WERI-Rb-1 (cell line): ENCODE measurements around the gene KCNMA1.
A peak's percentile ranks its signal among the peaks of the same experiment; 100 is the strongest.

Source experiments
- DNase-seq: peaks from one replicate; pipeline ENCODE4 v3.0.0-alpha.2; 2020
- H3K27ac ChIP-seq: fragments of 250-450 bp; sonication (Bioruptor Pico); 2 replicates; pipeline ENCODE4 v1.5.1; 2020; ENCODE audit warnings: mild to moderate bottlenecking, moderate library complexity
- H3K27me3 ChIP-seq: fragments of 250-450 bp; sonication (Bioruptor Pico); 2 replicates; pipeline ENCODE4 v1.5.1; 2021; ENCODE audit warnings: mild to moderate bottlenecking, low read depth, moderate library complexity; ENCODE audit not compliant: insufficient read depth, severe bottlenecking
- H3K36me3 ChIP-seq: fragments of 250-450 bp; sonication (Bioruptor Pico); 2 replicates; pipeline ENCODE4 v1.5.1; 2020; ENCODE audit warnings: mild to moderate bottlenecking, moderate library complexity
- H3K4me3 ChIP-seq: 2 replicates; pipeline ENCODE4 v1.5.1; 2011; ENCODE audit warnings: low read depth, mild to moderate bottlenecking, control low read depth, low read length
- H3K9me3 ChIP-seq: fragments of 250-450 bp; sonication (Bioruptor Pico); 2 replicates; pipeline ENCODE4 v1.5.1; 2021; ENCODE audit warnings: mild to moderate bottlenecking, moderate library complexity; ENCODE audit not compliant: severe bottlenecking
- CTCF ChIP-seq: IDR thresholded peaks from 2 replicates; pipeline ENCODE4 v1.5.1; 2011; ENCODE audit warnings: low read depth, mild to moderate bottlenecking, control low read depth, inconsistent platforms, low read length

Gene KCNMA1

GRCh38 chr10:77355844-77356243 is 281.8 kb downstream of the KCNMA1 start:
- TF ChIP-seq CTCF, result no peak
- H3K27me3 ChIP-seq, result no peaks in the 10 kb centered on the region
- no peaks in the 10 kb centered on the region for H3K36me3 ChIP-seq
- H3K9me3 ChIP-seq, result no peaks in the 10 kb centered on the region
- H3K4me3 ChIP-seq, result no peak overlapping the region
- DNase-seq, result no peak
- H3K27ac ChIP-seq, result no peak overlapping the region

- Histone ChIP-seq H3K27ac (no peak overlapping the region), H3K9me3 (no peaks in the 10 kb centered on the region), H3K27me3 (no peaks in the 10 kb centered on the region), H3K4me3 (no peak overlapping the region), H3K36me3 (no peaks in the 10 kb centered on the region)
- TF ChIP-seq CTCF, result no peak
- peak; percentile 50 for DNase-seq
These were observed 286.2 kb downstream of the KCNMA1 start for GRCh38 chr10:77351386-77351785.

- H3K27ac ChIP-seq, result no peak overlapping the region
- peak; percentile 21 for DNase-seq
These were observed 286.9 kb downstream of the KCNMA1 start for GRCh38 chr10:77350711-77351119.

GRCh38 chr10:77350134-77350533 is 287.5 kb downstream of the KCNMA1 start:
- no peaks in the 10 kb centered on the region for H3K27me3 ChIP-seq
- no peaks in the 10 kb centered on the region for H3K36me3 ChIP-seq
- DNase-seq, result no peak
- no peak overlapping the region for H3K27ac ChIP-seq
- no peak for TF ChIP-seq CTCF
- H3K9me3 ChIP-seq, result no peaks in the 10 kb centered on the region
- H3K4me3 ChIP-seq, result no peak overlapping the region

More at GRCh38 chr10:77350711-77351119, 286.9 kb downstream of the KCNMA1 start:
- Histone ChIP-seq H3K27me3 (no peaks in the 10 kb centered on the region), H3K4me3 (no peak overlapping the region), H3K36me3 (no peaks in the 10 kb centered on the region), H3K9me3 (no peaks in the 10 kb centered on the region)
- TF ChIP-seq CTCF, result no peak

- Histone ChIP-seq H3K27ac (no peak overlapping the region), H3K9me3 (no peaks in the 10 kb centered on the region), H3K27me3 (no peaks in the 10 kb centered on the region), H3K4me3 (no peak overlapping the region), H3K36me3 (no peaks in the 10 kb centered on the region)
- TF ChIP-seq CTCF, result no peak
- DNase-seq, result no peak
These were observed 288.4 kb downstream of the KCNMA1 start for GRCh38 chr10:77349226-77349625.

GRCh38 chr10:77348751-77349150 is 288.9 kb downstream of the KCNMA1 start:
- no peak for TF ChIP-seq CTCF
- H3K27me3 ChIP-seq, result no peaks in the 10 kb centered on the region
- H3K27ac ChIP-seq, result no peak overlapping the region
- H3K4me3 ChIP-seq, result no peak overlapping the region
- no peaks in the 10 kb centered on the region for H3K9me3 ChIP-seq
- no peak for DNase-seq
- no peaks in the 10 kb centered on the region for H3K36me3 ChIP-seq
